ENCODE measurements around the gene ZNF91.
"Not testable (repeated sequence)": the region's sequence is repeated elsewhere in the genome, so short reads cannot be mapped to it uniquely, and the experiment has no call there.

Gene ZNF91

GRCh38 chr19:23304238-23304637, 91.0 kb downstream of the ZNF91 start:
- Histone ChIP-seq H3K4me2 (no peak overlapping the region), H4K20me1 (no peaks in the 10 kb centered on the region), H3K36me3 (no peaks in the 10 kb centered on the region; a peak in 2 of 22 replicates), H3K9me3 (replicated peaks in 1 of 11) (peaks cover 39 to 52% (median 43%) of the 10 kb centered on the region in 11 experiments), H3K27me3 (no peaks in the 10 kb centered on the region), H3K4me1 (0 out of 20 replicates have a peak, but pooled peaks cover 0 to 4% (median 0%) of the 10 kb centered on the region in 10 experiments), H3K4me3 (no peak overlapping the region), H3K9ac (no peak overlapping the region), H3K27ac (no peak overlapping the region)
- no peak for TF ChIP-seq Cebpa-rat (IDR thresholded peaks at IDR 0.05)

DNA sequence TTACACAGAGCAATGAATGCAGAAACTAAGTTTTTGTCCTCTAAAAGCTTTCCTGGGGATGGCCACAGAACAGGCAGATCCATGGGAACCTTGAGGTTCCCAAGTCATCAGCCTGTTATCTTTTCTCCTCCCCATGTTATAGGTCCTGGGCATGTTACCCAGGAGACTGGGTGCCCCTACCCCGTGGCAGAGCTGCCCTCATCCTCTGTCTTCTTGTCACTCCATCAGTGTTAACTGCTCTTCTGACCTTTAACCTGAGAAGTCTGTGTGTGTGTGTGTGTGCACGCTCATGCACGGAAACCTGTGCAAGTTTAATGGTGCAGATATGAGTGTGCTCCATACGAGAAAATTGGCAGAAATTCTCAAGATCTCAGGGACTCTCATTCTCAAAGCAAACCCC, 101.1 kb downstream of the ZNF91 start:
- Histone ChIP-seq H3K4me2 (no peak overlapping the region), H4K20me1 (no peaks in the 10 kb centered on the region), H3K36me3 (no peaks in the 10 kb centered on the region), H3K27me3 (no peaks in the 10 kb centered on the region), H3K9me3 (replicated peaks in 1 of 11) (peaks cover 15 to 56% (median 28%) of the 10 kb centered on the region in 11 experiments), H3K27ac (no peak overlapping the region), H3K4me3 (no peak overlapping the region), H3K9ac (no peak overlapping the region), H3K4me1 (no peaks in the 10 kb centered on the region)
- TF ChIP-seq Cebpa-rat (IDR thresholded peaks at IDR 0.05): no peak

DNA sequence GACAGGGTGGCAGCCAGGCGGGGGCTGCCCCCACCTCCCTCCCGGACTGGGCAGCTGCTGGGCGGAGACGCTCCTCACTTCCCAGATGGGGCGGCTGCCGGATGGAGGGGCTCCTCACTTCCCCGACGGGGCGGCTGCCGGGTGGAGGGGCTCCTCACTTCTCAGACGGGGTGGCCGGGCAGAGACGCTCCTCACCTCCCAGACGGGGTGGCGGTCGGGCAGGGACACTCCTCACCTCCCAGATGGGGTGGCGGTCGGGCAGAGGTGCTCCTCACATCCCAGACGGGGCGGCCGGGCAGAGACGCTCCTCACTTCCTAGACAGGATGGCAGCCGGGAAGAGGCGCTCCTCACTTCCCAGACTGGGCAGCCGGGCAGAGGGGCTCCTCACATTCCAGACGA, 105.3 kb downstream of the ZNF91 start:
- not testable (repeated sequence) for H3K4me3 ChIP-seq, H4K20me1 ChIP-seq, H3K27ac ChIP-seq, H3K4me2 ChIP-seq, H3K36me3 ChIP-seq, H3K4me1 ChIP-seq, H3K9ac ChIP-seq, H3K27me3 ChIP-seq
- peaks cover 26 to 70% (median 47%) of the 10 kb centered on the region in 11 experiments for H3K9me3 ChIP-seq (replicated peaks in 1 of 11)

Data from BLaER1 treated with 17β-estradiol and CSF1 and Interleukin-3, amounts not matched to agents 10 nM and 100 nM (cell line).